HL-60 (cell line): ENCODE results near the gene BPGM.

ENCODE experiments used
- CTCF ChIP-seq: IDR thresholded peaks from one replicate; pipeline ENCODE4 v1.5.1; 2011; ENCODE audit warnings: low read length, control low read depth, inconsistent platforms; ENCODE audit not compliant: insufficient read depth
- POLR2AphosphoS5 ChIP-seq: IDR thresholded peaks from 2 replicates; pipeline ENCODE4 v1.6.1; 2012; ENCODE audit warnings: low read depth
- REST ChIP-seq: IDR thresholded peaks from 2 replicates; pipeline ENCODE4 v1.6.1; 2012; ENCODE audit warnings: low read depth; ENCODE audit not compliant: insufficient replicate concordance

GRCh38 chr7:134618756-134619530 is 27.7 kb upstream of the BPGM start:
- TF ChIP-seq CTCF (no peak), POLR2AphosphoS5 (no peak), REST (no peak)
